Activated naive CD4-positive, alpha-beta T cell treated with anti-CD3 and anti-CD28 coated beads, Interleukin-2, amount 10 ng/mL, durations not matched to agents 5 hours and 36 hours (primary cell): ENCODE results near the gene WDR35. TPM values are rescaled to one million over a fixed set of nuclear protein-coding genes. Genes with fewer than 3 reads are reported as not detected.

ENCODE experiments used
- total RNA-seq, 2 experiments: library from RNA; stranded (reverse); gene quantifications; one replicate each; pipeline ENCODE4 v1.2.3, GENCODE V29; 2021

Gene WDR35
- total RNA-seq, result 1 to 10 TPM; 3.7 to 3.9 TPM

GRCh38 chr2:19989667-19990415 is at the start of gene WDR35:
Gene WDR35, minus strand, starts transcription at chr2:19990105. Its CDS starts 90 bp downstream, at chr2:19990015.

GRCh38 chr2:20012282-20013125 is 22.6 kb upstream of the WDR35 start, which contains the start of gene MATN3:
Gene MATN3, minus strand, starts transcription at chr2:20012668. Its CDS starts 37 bp downstream, at chr2:20012631.

GRCh38 chr2:19901442-19902215 is 88.3 kb downstream of the WDR35 start, which contains the start of gene TTC32:
Gene TTC32, minus strand, starts transcription at chr2:19901983. Its CDS starts 129 bp downstream, at chr2:19901854.

Other genes starting within 250 kb of the WDR35 start
- gene TTC32, start 88.1 kb downstream of the WDR35 start, total RNA-seq, result 10 to 100 TPM; 29.3 to 36.6 TPM
- not detected for gene MATN3, start 22.6 kb upstream of the WDR35 start, total RNA-seq
- gene LAPTM4A, start 61.5 kb upstream of the WDR35 start, total RNA-seq, result 10 to 100 TPM; 24.8 to 25.0 TPM
- gene SDC1, start 235.0 kb upstream of the WDR35 start, total RNA-seq, result under 1 TPM; 0.10 to 0.15 TPM